NCI-H345 treated with DMSO at 0.1 percent for 48 hours (cell line): ENCODE results near the gene C1orf21.

Experiments used
- DNase-seq: peaks from one replicate; lab custom pipeline; 2025; ENCODE audit not compliant: unreplicated experiment; lab: John Stamatoyannopoulos, UW

C1orf21 gene

GRCh38 chr1:184408580-184408979, 21.8 kb downstream of the C1orf21 start:
- no peak for DNase-seq

GRCh38 chr1:184409011-184409410, 22.2 kb downstream of the C1orf21 start:
- DNase-seq, result no peak

GRCh38 chr1:184412472-184412871, 25.6 kb downstream of the C1orf21 start:
- no peak for DNase-seq

GRCh38 chr1:184416481-184416880, 29.7 kb downstream of the C1orf21 start:
- no peak for DNase-seq

GRCh38 chr1:184416946-184417345, 30.1 kb downstream of the C1orf21 start:
- no peak for DNase-seq

GRCh38 chr1:184417916-184418315, 31.1 kb downstream of the C1orf21 start:
- no peak for DNase-seq

GRCh38 chr1:184418652-184419349, 32.0 kb downstream of the C1orf21 start:
- DNase-seq, result no peak

GRCh38 chr1:184419350-184420161, 32.7 kb downstream of the C1orf21 start:
- no peak for DNase-seq

- no peak for DNase-seq
These were observed 35.8 kb downstream of the C1orf21 start for GRCh38 chr1:184422490-184423233.

- DNase-seq, result no peak
These were observed 36.8 kb downstream of the C1orf21 start for GRCh38 chr1:184423649-184424048.

GRCh38 chr1:184424157-184424556, 37.3 kb downstream of the C1orf21 start:
- DNase-seq, result no peak

GRCh38 chr1:184424945-184425344, 38.1 kb downstream of the C1orf21 start:
- no peak for DNase-seq

- DNase-seq, result no peak
These were observed 38.8 kb downstream of the C1orf21 start for GRCh38 chr1:184425449-184426277.

- DNase-seq, result no peak
These were observed 39.4 kb downstream of the C1orf21 start for GRCh38 chr1:184426278-184426674.

- no peak for DNase-seq
These were observed 40.9 kb downstream of the C1orf21 start for GRCh38 chr1:184427722-184428121.

- no peak for DNase-seq
These were observed 41.8 kb downstream of the C1orf21 start for GRCh38 chr1:184428604-184429003.

GRCh38 chr1:184429335-184429734, 42.5 kb downstream of the C1orf21 start:
- no peak for DNase-seq

GRCh38 chr1:184433956-184434502, 47.2 kb downstream of the C1orf21 start:
- DNase-seq, result peak; percentile 93

- DNase-seq, result no peak
These were observed 50.5 kb downstream of the C1orf21 start for GRCh38 chr1:184437291-184437690.

GRCh38 chr1:184438363-184438762, 51.5 kb downstream of the C1orf21 start:
- no peak for DNase-seq

GRCh38 chr1:184442260-184442659, 55.4 kb downstream of the C1orf21 start:
- no peak for DNase-seq
